Gastroesophageal sphincter (tissue), 3 donors: ENCODE results near the gene ATG14.
A peak's percentile ranks its signal among the peaks of the same experiment; 100 is the strongest.

Experiments used
- EP300 ChIP-seq: sonication (generic); formaldehyde crosslinking; IDR thresholded peaks from one replicate; pipeline ENCODE4 v1.6.1; 2017; ENCODE audit warnings: antibody characterized with exemption, mild to moderate bottlenecking
- POLR2A ChIP-seq, 2 donors: fragments of 450-650 bp; IDR thresholded peaks; one replicate each; pipeline ENCODE4 v1.6.1; 2017; ENCODE audit warnings: antibody characterized with exemption in 2 of 2, mild to moderate bottlenecking in 2 of 2, moderate library complexity in 1 of 2
- TF ChIP-seq, protein P1 (sequence below), 4 experiments: fragments of 200-600 bp in 2 of 4; fragments of 450-650 bp in 2 of 4; sonication (generic) in 1 of 4; IDR thresholded peaks; one replicate each; pipeline ENCODE4 v1.5.1; 2017 to 2019; ENCODE audit warnings: antibody characterized with exemption in 4 of 4, mild to moderate bottlenecking in 2 of 4, moderate library complexity in 2 of 4

DNA sequence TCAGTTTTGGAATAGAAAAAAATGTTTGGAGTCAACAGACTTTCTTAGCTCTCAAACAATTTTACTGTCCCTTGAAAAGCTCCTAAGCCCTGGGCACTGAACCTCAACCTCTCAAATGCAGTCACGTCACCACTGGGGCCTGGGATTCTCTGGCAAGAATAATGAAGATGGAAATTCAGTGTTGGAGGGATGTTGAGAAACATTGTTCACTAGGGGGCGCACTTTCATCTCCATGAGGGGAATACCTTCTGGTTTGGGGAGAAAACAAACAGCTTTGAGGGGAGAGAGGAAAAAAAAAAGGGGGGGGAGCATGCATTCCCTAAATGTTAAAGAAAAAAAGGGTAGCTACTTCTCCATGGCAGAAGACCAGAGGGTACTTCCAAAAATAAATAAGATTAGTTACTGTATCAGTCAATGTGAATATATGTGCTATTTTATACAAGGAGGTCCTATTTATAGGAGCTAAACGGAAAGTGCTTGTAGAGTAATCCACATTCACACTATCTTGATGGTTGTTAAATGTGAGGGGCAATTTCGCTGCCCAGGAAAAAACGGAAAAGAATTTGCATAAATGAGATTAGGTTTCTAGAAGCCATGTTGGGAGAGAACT, 34.6 kb upstream of the ATG14 start:
- no peak for TF ChIP-seq POLR2A (IDR thresholded peaks at IDR 0.05)
- TF ChIP-seq, protein P1, sequence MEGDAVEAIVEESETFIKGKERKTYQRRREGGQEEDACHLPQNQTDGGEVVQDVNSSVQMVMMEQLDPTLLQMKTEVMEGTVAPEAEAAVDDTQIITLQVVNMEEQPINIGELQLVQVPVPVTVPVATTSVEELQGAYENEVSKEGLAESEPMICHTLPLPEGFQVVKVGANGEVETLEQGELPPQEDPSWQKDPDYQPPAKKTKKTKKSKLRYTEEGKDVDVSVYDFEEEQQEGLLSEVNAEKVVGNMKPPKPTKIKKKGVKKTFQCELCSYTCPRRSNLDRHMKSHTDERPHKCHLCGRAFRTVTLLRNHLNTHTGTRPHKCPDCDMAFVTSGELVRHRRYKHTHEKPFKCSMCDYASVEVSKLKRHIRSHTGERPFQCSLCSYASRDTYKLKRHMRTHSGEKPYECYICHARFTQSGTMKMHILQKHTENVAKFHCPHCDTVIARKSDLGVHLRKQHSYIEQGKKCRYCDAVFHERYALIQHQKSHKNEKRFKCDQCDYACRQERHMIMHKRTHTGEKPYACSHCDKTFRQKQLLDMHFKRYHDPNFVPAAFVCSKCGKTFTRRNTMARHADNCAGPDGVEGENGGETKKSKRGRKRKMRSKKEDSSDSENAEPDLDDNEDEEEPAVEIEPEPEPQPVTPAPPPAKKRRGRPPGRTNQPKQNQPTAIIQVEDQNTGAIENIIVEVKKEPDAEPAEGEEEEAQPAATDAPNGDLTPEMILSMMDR (IDR thresholded peaks at IDR 0.05), result peak; percentile 41 to 63 (median 49)
- TF ChIP-seq EP300, result no peak
